ENCODE data around the gene SLC1A5.

SLC1A5 gene

DNA sequence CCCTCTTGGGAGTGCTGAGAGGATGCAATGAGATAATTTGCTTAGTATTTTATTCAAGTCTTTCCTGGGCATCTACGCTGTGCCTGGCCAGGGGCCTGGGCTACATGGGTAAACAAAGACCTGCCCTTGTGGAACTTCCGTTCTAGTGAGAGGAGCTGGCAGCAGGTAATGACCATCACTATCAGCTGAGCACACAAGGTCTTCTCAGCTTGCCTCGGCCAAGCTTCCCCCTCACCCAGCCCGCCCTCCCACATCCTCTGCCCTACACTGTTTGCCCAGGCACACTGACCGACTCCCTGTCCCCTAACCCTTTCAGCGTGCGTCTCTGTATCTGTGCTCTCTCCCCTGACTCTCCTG, 51.1 kb downstream of the SLC1A5 start:
- in situ Hi-C loops (cut with MboI; ENCODE audit: low sequenced_read_pairs, unreplicated experiment), result no loop called here
- TF ChIP-seq, protein P1, sequence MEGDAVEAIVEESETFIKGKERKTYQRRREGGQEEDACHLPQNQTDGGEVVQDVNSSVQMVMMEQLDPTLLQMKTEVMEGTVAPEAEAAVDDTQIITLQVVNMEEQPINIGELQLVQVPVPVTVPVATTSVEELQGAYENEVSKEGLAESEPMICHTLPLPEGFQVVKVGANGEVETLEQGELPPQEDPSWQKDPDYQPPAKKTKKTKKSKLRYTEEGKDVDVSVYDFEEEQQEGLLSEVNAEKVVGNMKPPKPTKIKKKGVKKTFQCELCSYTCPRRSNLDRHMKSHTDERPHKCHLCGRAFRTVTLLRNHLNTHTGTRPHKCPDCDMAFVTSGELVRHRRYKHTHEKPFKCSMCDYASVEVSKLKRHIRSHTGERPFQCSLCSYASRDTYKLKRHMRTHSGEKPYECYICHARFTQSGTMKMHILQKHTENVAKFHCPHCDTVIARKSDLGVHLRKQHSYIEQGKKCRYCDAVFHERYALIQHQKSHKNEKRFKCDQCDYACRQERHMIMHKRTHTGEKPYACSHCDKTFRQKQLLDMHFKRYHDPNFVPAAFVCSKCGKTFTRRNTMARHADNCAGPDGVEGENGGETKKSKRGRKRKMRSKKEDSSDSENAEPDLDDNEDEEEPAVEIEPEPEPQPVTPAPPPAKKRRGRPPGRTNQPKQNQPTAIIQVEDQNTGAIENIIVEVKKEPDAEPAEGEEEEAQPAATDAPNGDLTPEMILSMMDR (IDR thresholded peaks at IDR 0.05; ENCODE audit: borderline replicate concordance, control extremely low read depth, extremely low read depth, insufficient read depth, missing control alignments), result no peak
- DNase-seq (ENCODE audit: low spot score), result no peak

DNA sequence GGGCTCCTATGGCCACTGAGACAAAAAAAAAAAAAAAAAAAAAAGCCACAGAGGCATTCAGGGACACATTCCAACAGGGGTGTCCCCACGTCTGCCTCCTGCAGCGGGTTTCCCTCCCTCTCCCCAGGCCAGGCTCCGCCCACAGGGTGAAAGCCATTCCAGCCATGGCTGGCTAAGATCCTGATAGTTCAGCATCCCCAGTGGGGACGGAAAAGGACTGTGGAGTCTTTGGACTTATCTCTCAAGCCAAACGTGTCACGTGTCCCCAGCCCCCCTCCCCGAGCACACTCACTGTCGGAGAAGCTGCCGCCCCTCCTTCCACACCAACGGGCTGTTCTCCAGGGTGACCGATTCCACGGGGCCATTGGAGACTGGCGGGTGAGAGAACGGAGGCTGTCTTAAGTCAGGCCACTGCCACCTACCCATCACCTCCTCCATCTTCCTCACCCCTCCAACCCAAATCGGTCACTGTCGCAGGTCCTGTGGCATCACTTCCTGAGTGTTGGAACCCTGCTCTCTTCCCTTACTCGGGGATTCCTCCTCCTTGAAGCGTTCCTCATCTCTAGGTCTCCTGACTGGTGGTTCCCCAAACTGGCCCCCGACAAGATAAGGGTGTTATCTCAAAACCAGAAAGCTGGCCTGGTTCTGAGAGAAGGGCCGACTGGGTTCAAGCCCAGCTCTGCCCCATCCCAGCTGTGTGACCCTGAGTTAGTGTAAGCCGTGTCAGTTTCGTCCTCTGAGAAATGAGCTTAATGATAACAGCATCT, 51.7 kb downstream of the SLC1A5 start:
- in situ Hi-C loops (cut with MboI; ENCODE audit: low sequenced_read_pairs, unreplicated experiment), result no loop called here
- DNase-seq (ENCODE audit: low spot score), result no peak
- TF ChIP-seq, protein P1 (IDR thresholded peaks at IDR 0.05; ENCODE audit: borderline replicate concordance, control extremely low read depth, extremely low read depth, insufficient read depth, missing control alignments), result no peak

DNA sequence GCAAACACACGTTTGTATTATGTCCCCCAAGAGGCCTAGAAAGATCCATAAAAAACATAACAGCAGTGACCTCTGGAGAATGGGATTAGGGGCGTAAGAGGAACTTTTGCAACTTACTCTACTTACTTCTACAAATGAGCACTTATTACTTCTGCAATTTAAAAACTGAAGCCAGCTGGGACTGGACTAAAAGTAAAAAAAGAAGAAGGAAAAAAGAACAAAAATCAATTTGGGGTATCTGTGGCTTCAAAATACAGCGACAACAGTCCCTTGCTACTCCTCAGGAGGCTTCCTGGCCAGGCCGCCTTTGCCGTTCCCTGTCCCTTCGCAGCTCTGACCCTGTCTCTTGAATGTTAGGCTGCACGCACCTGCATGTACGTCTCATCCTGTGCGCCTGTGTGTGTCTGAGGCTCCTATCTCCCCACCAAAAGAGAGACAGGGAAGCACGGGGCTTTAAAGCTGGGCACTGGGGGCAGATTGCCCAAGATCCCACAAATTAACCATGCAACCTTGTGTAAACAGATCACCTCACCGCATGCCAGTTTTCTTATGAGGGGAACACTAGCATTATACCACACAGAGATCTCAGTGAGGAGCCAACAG, 54.6 kb downstream of the SLC1A5 start:
- in situ Hi-C loops (cut with MboI; ENCODE audit: low sequenced_read_pairs, unreplicated experiment), result no loop called here
- TF ChIP-seq, protein P1 (IDR thresholded peaks at IDR 0.05; ENCODE audit: borderline replicate concordance, control extremely low read depth, extremely low read depth, insufficient read depth, missing control alignments), result no peak
- DNase-seq (ENCODE audit: low spot score), result no peak

DNA sequence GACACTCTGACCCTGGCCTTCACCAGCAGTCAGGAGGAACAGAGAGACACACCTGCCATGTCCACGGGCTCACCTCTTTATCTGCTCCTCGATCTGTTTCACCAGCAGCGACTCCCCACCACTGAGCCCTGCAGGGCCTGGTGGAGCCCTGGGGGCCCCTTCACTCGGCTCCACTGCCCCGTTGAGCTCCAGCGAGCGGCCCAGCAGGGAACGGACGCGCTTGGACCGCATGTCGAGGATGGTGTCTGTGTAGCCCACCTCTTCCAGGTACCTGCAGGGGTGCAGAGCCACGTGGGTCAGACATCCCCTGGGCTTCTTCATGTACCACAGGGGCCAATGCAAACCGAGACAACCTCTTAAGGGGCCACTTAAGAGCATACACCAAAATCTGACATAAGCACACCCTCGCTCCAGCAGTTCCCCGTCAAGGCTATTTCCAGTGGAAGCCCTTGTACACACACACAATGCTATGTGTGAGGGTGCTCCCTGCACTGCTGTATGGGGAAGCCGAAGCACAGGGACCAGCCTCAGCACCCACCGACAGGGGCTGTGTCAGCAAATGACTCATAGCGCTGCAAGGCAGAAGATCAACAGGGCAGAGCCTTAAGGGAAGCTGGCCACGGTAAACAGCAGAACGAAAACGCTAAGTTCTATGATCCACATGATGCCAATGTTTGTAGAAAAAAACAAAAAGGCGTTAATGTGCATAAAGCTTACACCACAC, 55.3 kb downstream of the SLC1A5 start:
- TF ChIP-seq, protein P1 (IDR thresholded peaks at IDR 0.05; ENCODE audit: borderline replicate concordance, control extremely low read depth, extremely low read depth, insufficient read depth, missing control alignments), result no peak
- in situ Hi-C loops (cut with MboI; ENCODE audit: low sequenced_read_pairs, unreplicated experiment), result no loop called here
- DNase-seq (ENCODE audit: low spot score), result no peak

DNA sequence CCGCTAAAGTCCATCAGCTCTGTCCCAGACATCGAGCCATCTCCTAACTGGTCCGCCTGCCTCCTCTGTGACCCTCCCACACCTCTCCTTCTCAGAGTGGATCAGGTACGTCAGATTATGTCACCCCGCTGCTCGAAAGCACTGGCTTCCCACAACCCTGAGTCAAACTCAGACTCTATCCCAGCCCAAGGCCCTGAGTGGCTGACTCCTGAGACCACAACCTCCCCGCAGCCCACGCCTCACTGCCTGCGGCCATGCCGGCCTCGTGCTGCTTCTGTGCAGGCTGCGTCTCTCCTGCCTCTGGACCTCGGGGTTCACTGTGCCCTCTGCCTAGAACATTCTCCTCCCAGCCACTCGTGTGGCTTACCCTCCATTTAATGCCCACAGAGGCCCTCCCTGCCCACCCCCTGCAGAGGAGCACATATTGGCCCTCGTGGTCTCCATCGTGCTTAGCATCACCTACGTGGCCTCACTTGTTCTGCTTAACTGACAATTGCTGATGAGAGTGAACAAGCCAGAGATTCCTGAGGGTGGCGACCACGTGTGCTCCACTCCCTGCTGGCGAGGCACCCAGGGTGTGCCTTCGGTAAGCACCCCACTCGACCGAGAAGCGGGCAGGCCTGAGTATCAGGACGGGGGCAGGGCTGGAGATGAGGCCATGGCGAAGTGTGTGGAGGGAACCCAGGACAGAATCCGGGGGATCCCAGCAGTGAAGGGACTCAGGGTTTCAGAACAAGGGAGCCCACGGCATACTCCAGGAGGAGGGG, 56.0 kb downstream of the SLC1A5 start:
- in situ Hi-C loops (cut with MboI; ENCODE audit: low sequenced_read_pairs, unreplicated experiment), result no loop called here
- no peak for DNase-seq (ENCODE audit: low spot score)
- TF ChIP-seq, protein P1 (IDR thresholded peaks at IDR 0.05; ENCODE audit: borderline replicate concordance, control extremely low read depth, extremely low read depth, insufficient read depth, missing control alignments), result no peak

DNA sequence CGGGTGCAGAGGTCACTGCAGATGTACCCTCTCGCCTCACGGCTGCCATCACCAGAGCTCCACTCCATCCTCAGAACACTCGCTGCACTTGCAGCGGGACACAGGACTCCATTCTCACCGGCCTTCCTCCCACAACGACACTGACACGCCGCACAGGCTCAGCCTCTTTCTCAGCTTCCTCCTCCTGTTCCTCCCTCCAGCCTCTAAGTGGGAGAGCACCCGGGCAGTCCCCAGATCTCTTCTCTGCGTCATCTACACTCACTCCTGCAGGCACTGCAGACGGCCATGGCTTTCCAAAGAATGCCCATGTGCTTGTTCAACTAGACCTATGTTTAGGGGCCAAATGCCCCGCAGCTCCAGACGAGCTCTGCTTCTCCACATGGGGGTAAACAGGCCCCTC, 56.8 kb downstream of the SLC1A5 start:
- in situ Hi-C loops (cut with MboI; ENCODE audit: low sequenced_read_pairs, unreplicated experiment), result no loop called here
- TF ChIP-seq, protein P1 (IDR thresholded peaks at IDR 0.05; ENCODE audit: borderline replicate concordance, control extremely low read depth, extremely low read depth, insufficient read depth, missing control alignments), result no peak
- DNase-seq (ENCODE audit: low spot score), result no peak

Measured in GM13976 (cell line).